Measurements from ENCODE around the gene CCDC57.

Gene CCDC57

DNA sequence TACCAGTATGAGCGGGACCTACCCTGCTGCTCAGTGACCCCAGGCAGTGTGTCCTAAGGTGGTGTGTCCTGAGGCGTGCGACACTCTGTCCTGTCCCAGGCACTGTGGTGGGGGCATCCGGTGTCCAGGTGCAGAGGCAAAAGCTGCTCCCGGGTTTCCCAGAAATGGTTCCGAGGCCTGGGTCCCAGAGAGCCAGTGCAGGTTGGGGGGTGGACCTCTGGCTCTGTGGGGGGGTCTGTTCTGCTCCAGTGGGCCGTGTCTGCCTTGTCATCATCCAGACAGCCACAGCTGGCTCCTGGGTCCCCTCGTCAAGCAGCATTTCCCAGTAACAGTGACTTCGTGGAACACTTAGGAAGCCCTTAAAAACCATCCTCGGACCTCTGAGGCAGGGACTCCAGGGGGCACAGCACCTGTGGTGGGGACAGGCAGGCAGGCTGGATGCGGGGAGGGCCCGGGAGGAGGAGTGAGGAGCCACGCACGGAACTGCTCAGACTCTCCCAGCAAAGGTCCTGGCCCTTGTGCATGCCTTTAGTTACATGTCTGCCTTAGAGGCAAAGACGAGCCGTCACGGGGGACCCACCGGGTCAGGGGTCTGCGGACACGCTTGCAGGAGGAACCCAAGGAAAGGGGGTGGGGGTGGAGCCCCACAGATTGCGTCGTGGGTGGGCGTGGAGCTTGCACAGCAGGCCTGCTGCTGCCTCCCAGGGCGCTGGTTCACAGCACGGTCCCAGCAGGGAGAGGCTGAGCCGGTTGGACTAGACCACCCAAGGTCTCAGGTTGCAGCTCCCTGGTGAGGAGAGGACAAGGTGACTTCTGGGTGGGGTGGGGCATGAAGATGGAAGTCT, 21.8 kb upstream of the CCDC57 start:
- DNase-seq: no peak

DNA sequence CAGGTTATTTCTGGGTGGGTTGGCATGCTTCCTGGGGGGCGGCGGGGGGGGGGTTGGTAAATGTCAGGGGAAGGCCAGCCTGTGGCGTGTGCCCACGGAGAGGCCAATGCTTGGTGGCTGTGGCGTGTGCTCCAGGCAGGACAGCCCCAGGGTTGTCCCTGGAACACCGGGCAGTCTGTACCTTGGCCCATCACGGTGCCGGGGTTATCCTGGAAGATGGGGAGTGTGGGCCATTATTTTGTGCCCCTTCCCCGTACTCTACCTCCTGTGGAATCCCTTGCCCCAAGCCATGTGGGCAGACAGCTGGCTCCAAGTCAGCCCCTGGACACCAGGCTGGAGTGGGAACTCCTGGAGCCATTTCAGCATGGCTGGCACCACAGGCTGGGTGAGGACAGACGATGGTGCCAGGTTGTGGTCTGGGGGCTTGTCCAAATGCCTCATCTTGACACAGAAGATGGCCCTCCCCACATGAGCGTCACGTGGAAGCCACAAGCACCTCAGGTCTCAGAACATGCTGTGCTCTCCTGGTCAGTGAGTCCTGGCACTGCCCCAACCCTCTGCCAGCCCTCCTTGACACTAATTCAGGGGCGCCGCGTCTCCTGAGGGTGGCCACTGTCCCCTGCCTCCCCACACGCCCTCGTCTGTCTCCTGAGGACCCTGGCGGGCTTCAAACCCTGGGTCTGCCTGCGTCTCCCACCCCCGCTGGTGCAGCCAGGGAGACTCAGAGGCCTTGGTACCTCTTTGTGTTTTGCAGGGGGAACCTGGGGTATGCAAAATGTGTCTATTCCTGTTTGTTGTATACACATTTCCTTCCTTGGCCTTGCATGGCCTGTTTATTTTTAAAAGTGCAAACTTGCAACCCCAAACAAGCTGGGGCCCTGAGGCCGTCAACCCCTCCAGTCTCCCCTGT, 20.5 kb upstream of the CCDC57 start:
- DNase-seq: no peak

DNA sequence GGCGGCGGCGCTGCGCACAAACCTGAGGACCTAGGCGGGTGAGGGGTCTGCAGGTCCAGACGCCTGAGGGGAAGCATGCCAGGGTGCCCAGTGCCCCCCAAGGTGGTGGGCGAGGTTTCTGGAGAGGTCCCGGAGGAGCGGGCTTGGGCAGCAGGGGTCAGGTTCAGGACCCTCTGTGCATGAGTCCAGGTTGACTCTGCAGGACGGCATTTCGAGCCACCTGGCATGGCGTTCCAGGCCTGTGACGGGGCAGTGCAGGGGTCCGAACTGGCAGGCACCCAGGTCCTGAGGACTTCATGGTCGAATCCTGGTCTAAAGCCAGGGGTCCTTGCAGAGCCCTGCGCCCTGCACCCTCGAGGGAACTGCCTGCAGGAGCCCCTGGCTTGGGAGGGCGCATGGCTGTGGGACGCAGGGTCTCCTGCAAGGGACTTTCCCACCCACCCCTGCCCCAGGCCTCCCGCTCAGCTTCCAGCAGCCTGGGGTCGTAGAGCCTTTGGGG, 19.7 kb upstream of the CCDC57 start:
- no peak for DNase-seq

DNA sequence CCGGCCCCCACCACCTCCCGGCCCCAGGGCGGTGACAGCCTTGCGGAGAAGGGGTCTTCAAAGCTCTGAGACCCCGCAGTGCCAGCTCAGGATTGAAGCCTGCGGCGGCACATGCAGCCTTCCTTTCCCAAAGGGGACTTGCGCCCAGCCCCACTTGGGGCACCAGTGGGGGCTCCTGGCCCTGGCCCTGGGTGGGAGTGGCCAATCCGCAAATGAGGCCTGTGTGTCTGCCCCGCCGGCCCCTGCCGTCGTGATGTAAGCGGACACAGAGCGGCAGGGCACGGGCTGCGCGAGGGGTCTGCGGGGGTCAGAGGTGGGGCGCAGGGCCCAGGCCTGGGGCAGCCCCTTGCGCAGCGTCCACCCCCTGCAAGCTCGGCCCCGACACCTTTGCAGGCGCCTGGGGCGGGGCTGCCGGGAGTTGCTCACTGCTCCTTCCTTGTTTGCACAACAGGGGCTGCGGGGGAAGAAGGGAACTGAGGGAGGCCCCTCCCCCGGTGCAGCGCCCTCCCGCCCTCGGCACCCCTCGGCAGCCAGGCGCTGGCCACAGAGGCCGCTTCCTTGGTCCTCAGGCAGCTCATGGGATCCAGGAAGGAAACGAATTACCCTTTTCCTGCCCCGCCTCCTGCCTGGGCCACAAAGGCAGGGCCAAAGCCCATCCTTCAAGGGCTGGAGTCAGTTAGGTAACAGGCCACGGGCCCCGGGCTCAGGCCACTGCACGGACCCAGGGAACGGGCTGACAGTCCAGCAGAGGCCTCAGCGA, 19.1 kb upstream of the CCDC57 start:
- no peak for DNase-seq

DNA sequence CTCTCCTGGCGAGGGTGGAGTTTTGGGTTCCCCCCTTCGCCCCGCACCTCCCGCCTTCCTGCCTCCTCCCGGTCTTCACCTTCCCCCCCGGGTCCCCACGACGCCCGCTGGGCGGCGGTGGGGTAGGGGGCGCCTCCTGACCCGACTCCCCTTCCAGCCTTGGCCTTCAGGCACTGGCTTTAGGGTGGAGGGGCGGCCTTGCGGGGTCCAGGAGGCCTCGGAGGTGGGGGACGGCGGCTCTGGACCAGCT, 18.6 kb upstream of the CCDC57 start:
- DNase-seq: no peak

DNA sequence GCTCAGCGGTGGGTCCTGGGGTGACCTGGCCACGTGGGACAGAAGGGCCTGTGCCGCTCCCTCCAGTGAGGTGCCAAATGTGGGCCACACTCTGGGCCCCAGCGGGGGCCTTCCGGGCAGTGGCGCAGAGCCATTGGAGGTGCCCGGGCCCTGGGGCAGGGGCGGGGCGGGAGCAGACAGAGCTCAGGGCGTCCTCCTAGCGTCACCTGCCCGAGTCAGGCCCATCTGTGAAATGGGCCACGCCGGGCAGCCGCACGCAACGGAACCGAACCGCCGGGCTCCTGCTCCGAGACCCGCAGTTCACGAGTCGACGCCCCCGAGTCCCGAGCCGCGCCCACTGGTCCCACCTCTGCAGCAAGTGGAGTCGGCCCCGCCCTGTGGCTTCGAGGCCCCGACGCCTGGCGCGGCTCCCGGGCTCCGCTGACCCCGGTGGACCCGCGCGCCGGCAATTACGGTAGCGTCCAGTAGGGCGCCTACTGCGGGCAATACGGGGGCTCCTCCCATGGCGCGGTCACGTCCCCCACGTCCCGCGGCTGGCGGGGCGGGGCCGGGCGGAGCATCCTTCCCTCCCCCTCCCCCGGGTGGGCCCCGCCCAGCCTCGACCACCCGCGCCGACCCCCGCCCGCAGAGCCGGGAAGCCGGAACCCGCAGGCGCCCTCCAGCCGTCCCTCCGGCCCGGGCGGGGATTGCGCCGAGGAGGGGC, 18.1 kb upstream of the CCDC57 start:
- DNase-seq: no peak

DNA sequence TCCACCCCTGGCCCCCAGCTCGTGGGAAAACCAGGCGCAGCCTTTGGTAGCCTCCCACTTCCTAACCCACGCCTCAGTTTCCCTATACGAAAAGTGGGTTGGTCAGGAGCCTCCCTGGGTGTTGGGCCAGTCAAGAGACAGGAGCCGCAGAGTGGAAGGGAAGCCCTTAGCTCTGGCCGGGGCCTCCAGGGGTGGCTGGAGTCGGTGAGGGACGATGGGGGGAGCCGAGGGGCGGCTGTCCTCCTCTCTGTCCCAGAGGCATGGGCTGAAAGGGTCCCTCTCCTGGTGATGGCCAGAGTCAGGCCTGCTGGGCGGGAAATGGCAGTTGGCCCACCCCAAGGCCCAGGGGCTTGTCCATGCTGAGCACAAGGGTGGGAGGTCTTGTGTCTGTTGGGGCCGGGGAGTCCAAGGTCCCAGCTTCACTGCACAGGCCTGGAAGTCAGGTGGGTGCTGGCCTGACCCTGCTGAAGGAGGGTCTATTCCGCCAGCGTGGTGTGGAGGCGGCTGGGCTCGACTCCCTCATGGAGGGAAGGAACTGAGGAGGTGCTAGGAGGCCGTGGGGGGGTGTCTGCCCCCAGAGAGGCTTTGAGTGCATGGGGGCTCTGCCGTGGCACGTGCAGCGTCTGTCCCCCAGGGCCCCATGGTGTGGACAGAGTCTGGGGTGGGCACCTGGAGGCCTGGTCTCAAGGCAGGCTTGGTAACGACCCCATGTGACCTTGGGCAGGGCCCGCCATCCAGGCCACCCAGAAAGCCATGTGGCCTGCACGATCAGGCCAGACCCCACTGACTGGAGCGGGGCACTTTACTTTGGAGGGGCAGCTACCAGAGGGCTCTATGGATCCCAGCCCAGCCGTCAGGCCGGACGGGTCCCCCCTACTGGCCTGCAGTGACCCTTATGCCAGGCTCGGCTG, 17.3 kb upstream of the CCDC57 start:
- no peak for DNase-seq

DNA sequence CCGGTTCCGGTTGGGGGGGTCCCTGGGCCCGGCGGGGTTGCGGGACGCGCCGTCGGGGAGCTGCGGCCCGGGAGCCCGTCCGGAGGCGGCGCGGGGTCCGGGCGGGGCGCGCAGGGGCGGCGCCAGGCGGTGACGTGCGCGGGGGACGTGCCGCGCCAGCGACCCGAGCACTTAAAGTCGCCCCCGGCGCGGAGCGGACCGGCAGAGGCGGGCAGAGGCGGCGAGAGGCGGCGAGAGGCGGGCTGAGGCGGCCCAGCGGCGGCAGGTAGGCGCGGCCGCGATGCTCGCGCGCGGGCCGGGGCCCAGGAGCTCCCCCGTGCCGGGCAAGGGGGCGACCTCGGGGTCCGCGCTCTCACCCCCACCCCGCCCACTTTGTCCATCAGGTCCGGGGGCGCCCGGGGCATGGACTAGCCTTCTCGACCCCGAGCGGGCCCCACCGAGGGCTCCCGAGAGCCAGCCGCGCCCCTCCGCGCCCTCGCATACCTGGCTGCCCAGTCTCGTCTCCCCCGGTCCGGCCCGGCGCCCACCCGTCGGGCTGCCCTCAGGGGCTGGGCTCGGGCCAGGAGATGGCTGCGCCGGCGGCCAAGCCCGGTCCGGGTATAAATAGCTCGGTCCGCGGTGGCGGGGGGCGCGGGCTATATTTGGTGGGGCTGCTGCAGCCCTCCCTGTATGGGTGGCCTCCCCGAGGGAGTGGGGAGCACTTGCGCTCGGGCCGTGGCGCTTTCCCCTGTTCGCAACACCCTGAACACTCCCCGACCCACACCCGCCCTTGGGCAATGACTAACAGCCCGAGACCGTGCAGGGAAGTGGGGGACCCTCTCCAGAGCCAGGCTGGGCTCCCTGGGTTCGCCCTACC, 16.4 kb upstream of the CCDC57 start, which contains the start of gene SLC16A3:
Gene SLC16A3 (plus strand): TSS at position 201 of the 856 bp plus-strand sequence. CDS start 6,967 bp downstream, outside the sequence.
- peak; percentile 58 for DNase-seq

DNA sequence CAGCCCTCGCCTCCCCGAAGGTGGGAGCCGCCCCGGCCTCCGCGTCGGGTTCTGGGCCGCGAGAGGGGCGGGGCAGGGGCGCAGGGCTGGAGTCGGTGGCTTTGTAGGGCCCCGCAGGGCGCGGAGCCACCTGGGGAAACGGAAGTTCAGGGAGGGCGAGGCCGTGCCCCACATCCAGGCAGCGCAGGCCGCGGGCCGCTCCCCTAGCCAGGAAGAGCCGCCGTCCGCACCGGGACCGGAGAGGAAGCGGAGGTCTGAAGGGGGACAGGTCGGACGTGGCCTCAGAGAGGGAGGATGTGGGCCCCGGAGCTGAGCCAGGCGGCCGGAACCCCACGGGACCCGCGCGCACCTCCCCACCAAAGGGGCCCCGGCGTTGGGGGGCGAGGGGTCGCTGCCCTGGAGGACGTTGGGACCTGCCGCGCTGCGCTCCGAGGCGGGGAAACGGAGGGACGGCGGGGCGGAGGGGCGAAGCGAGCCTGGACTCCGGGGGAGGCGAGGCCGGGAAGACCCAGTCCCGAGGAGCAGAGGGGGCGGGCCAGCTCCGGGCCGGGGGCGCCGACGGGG, 15.7 kb upstream of the CCDC57 start:
- DNase-seq: peak; percentile 51

DNA sequence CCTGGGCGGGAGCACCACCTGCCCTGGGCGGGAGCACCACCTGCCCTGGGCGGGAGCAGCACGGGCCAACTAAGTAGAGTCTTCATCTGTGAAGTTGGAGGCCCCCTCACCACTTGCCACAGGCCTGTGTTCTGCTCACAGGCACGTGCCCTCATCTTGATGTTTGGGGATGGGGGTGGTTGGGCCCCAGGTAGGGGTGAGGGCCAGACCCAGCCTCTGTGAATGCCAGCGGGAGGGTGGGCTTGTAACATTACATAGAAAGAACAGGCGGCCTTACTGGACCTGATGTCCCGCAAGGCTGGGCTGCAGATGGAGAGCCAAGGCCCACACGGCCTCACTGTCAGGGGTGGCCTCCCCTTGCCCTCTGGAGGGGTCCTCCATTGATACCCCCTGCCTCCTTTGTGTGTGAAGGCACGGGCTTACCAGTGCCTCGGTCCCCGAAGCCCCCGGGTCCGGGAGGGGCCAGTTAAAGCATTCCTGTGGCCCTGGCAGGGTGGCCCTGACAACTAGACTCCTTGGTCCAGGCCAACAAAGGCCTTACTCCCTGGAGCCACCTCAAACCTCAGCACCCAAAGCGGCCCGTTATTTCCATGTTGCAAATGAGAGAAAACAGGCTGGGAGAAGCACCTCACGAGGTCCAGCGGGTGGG, 15.1 kb upstream of the CCDC57 start:
- DNase-seq: no peak

DNA sequence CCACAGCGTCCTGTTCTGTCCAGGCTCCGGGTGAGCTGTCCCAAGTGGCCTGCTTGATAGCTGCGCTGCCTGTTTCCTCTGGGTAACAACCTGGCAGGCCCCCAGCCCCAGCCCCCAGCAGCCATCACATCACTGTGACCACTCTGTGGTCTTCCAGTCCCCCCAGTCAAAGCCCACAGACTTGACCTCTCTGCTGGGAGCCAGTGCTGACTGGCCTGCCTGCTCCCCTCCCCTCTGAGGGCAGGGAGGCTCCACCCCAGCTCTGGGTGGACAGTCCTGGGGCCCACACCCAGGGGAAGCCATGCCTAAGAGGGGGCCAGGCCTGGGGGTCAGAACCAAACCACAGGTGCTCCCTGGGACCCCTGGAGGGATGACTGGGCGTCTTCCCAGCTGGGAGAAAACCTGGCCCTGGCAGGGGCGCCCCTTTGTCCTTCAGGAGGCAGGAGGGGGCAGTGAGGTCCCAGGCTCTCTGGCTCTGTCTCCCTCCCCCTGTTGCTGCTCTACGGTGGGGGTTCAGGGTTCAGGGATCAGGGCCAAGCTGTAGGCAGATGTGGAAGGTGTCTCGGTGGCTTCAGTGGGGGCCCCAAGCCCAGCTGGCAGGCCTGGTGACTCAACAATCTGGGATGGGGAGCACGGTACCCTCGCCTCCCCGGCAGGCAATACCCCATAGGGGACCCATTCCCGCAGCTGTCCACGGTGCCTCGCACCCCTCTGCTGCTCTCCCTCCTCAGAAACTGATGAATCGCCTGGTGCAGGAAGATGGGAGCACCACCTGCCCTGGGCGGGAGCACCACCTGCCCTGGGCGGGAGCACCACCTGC, 14.4 kb upstream of the CCDC57 start:
- no peak for DNase-seq

DNA sequence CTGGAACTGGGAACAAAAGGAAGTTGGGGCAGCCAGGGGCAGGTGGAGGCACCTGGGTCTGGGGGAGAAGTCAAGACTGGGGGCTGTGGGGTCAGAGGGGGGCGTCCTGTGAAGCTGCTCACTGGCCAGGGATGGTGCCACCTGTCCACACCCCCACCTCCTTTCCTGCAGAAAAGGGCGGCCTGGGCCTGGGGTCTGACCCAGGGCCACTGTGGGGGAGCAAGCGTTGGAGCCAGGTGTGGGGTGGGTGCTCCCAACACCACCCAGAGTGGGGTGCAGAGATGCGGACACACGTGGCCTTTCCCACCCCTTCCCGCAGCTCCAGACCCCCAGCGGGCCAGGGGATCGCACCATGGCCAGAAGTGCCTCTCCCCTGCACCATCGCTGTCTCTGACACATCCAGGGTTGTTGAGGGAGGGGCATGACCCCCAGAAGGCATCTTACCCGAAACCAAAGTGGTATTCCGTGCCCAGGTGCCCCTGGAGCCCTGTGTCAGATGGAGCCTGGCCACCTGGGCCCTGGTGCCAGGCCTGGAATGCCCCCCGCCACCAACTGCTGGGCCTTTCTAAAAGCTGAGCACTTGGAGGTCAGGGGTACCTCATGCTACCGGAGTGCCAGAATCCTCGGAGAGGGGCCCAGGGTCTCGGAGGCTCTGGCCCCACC, 13.6 kb upstream of the CCDC57 start:
- DNase-seq: no peak

DNA sequence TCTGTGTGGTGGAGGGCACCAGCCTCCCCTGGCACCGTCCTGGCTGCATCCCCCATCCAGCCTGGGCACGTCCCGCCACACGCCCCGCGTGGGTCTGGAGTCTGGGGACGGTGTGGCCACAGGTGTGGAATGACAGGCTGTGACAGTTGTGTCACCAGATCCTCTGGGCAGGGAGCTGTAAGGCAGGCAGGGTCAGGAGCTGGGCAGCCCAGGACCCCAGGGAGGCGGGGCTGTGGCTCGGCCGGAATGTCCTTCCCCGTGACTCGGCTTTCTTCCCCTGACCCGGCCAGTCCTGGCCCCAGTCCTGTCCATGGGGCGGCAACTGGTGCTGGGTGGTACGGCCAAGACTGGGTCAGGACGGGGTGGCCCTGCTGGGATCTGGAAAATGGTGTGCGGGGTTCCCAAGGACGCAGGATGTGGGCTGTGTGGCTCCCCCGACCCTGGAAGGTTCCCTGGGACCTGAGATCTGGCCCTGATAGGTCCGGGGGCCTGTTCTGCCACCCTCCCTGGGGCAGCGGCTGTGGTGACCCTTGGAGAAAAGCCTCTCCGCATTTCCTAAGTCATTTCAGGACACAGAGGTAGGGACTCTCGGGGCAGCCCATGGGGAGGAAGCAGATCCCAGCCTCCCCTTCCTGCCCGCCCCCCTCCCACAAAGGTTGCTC, 12.9 kb upstream of the CCDC57 start:
- no peak for DNase-seq

DNA sequence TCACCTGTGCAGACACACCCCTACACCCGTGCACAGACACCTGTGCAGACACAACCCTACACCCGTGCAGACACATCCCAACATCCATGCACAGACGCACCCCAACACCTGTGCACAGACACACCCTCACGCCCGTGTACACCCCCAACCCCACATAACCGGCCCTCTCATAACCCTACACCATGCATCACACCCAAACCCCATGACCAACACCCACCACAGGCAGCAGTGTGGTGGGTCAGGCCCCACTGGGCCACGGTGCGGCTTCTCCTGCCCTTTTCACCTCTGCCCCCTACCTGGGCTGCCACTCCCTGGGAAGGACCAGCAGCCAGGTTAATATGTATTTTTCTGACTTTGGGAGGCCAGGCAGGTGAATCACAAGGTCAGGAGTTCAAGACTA, 12.0 kb upstream of the CCDC57 start:
- DNase-seq: no peak

DNA sequence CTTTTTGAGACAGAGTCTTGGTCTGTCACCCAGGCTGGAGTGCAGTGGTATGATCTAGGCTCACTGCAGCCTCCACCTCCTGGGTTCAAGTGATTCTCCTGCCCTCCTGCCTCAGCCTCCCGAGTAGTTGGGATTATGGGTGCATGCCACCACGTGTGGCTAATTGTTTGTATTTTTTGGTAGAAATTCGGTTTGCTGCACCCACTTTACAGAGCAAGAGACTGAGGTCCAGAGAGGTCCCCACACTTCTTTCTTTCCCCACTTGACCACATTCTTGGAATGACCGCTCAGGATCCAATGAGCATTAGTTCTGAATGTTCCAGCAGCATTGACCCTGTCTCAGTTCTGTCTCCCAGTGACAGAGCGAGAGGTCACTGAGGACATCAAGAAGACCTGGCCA, 10.9 kb upstream of the CCDC57 start:
- DNase-seq: no peak

DNA sequence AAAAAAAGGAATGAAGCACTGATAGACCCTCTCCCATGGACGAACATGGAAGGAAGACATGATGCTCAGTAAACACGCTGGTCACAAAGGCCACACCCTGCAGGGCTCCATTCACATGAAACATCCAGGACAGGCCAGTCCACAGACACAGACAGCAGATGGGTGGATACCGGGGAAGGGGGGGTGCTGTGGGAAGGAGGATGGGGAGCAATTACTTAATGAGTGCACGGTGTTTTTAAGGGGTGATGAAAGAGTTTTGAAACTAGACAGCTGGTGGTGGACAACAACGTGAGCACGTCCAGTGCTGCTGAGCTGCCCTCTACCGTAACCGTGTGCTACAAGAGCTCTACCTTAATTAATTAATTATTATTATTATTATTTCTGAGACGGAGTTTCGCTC, 10.2 kb upstream of the CCDC57 start:
- no peak for DNase-seq

DNA sequence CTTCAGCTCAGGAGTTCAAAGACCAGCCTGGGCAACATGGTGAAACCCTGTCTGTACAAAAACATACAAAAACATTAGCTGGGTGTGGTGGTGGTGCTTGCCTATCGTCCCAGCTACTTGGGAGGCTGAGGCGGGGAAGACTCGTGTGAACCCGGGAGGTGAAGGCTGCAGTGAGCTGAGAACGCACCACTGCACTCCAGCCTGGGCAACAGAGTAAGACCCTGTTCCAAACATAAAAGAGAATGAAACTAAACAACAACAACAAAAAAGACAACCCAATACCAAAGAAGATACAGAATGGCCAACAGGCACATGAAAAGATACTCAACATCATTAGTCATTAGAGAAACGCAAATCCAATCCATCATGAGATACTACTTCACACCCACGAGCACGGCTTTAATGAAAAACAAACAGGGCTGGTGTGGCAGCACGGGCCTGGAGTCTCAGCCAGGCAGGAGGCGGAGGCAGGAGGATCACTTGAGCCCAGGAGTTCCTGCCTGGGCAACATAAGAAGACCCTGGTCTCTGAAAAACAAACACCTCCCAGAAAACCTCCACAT, 8.8 kb upstream of the CCDC57 start:
- DNase-seq: no peak
